Middle frontal gyrus (tissue), 1 donor: Measurements from ENCODE around the gene DDHD1.
"Not testable (repeated sequence)": the region's sequence is repeated elsewhere in the genome, so short reads cannot be mapped to it uniquely, and the experiment has no call there.

Experiments
- DNase-seq: peaks from one replicate; pipeline ENCODE4 v3.0.0-alpha.2; 2015; ENCODE audit warnings: low spot score; ENCODE audit errors: extremely low spot score

The DDHD1 gene

DNA sequence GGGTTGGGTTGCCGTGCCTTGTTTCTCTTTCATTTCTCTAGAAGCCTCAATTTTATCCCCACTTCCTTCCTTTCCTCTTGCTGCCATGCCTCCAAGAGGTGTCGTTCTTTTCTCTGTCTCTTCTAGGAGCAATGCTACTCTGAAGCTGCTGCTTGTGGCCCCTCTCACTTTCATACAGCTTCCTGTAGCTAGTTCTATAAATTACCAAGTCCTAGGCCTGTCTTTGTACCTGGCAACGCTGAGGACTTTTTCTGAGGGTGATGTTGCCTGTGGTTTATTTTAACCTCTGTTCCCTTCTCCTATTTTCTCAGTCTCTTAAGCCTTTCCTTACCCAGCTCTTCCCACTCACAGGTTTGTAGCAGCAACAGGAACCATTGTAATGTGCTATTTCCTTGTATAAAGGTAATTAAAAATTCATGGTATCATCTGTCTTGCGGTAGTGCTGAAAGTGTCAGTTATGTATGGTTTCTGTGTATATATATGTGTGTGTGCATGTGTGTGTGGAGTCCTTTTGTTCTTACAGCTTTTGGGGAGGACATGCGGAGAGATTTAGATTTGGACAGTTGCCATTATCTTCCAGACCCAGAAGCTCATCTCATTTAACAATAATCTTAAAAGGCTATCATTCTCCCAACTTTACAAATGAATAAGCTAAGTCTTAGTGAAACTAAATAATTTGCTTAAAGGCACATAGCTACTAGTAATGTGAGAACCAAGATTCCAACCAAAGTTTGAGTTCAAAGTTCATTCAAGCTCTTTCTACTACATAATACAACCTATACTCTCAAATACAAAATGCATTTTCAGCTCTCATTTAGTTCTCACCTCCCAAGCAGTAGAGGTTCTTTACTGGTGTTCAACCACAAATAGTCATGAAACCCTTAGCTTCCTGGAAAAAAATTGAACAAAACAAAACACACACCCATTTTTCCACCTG lies 43.8 kb downstream of the DDHD1 start:
- DNase-seq = no peak

DNA sequence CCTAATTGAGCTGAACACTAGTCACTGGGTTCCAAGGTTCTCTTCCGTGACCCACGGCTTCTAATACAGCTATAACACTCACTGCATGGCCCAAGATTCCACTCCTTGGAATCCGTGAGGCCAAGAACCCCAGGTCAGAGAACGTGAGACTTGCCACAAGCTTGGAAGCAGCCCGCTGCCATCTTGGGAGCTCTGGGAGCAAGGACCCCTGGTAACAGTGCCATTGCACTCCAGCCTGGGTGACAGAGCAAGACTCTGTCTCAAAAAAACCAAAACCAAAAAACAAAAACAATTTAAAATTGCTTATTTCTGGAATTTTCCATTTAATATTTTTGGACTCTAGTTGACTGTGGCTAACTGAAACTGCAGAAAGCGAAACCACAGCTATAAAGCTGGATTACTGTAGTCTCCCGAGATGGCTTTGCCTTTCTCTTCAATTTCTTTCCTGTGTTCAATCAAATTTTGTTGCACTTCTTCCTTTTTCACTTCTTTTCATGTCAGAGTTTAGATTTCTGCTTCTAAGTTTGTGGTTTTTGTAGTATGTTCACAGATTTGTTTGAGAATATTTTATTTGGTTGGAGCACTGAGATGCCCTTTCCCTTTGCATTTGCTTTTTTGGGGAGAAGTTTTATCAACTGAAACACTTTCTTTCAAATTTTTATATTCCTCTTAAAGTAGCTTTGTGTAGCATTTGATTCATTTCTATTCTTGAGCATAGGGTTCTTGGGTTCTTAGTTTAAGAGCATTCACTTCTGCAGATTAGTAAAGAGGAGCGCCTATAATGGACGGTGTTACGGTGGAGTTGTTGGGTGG lies 44.6 kb downstream of the DDHD1 start:
- no peak for DNase-seq

DNA sequence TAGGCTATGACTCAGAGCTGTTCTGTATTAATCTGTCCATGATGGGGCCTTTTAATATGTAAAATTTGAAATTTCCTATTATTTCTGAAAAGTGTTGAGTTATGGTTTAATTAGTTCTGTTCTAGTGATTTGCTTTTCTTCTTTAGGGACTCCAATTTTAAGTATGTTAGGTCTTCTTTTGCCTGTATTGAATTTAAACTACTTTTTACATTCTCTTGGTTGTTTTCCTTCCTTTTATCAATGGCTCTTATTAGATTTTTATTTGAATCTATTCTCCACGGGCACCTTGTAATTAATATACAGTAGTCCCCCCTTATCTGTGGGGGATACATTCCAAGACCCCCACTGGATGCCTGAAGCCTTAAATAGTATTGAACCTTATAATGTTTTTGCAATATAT lies 46.4 kb downstream of the DDHD1 start:
- DNase-seq = no peak

GRCh38 chr14:53103636-53104340 lies 49.3 kb downstream of the DDHD1 start:
- DNase-seq = no peak

DNA sequence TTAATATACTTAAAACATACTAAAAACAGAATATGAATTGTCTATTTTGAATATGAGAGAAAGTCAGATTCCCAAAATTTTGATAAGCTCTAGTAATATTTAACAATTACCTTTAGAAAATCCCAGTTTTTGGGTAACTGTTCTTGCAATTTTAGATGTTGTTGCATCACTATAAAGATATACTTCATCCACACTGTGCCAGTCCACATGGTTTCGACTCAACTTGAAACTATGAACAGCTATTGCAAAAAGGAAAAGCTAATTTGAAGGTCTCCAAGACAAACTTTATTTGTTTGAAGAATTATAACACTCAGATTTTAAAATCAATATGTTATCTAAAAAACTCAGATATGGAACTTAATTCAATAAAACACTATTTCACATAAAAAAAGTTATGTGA lies 59.9 kb downstream of the DDHD1 start:
- no peak for DNase-seq

DNA sequence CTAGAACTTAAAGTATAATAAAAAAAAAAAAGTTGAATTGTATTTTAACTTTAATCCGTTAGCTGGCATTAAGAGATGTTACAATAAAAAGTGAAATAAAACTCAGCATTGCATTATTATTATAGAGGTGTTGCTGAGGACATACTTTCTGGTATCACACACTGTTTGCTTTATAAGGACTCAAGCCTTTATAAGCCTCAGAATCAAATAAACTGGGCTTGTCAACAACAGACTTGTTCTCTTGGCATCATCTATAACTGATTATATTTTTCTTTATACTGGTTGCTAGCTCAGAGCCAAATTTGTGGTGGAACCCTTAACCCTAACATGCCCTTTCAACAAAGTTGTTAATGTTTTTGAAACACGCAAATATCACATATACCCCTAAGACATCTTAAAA lies 62.3 kb downstream of the DDHD1 start:
- no peak for DNase-seq

DNA sequence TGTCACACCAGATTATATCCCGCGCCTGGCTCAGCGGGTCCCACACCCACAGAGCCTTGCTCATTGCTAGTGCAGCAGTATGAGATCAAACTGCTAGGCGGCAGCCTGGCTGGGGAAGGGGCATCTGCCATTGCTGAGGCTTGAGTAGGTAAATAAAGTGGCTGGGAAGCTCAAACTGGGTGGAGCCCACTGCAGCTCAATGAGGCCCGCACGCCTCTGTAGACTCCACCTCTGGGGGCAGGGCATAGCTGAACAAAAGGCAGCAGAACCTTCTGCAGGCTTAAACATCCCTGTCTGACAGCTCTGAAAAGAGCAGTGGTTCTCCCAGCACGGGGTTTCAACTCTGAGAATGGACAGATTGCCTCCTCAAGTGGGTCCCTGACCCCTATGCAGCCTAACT lies 68.2 kb downstream of the DDHD1 start:
- not testable (repeated sequence) for DNase-seq

GRCh38 chr14:53064475-53064874 lies 88.6 kb downstream of the DDHD1 start:
- DNase-seq = no peak

GRCh38 chr14:53062856-53063255 lies 90.3 kb downstream of the DDHD1 start:
- DNase-seq = no peak

DNA sequence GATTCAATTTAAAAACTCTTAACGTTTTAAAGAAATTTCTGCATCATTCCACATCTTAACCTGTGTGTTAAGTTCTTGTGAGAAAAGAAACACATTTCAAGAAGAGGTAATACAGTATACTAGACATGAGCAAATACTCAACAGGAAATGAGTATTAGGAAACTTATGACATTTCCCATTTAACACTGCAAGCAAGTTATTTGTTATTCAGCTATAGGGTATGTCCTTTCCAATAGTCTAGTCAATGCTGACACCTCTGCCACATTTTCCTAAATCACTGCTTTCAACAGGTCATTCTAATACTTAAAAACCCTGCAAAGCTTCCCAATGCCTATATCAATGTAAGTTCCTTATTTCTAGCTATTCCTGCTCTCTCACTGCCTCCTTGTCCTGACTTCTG lies 93.1 kb downstream of the DDHD1 start:
- DNase-seq = no peak

DNA sequence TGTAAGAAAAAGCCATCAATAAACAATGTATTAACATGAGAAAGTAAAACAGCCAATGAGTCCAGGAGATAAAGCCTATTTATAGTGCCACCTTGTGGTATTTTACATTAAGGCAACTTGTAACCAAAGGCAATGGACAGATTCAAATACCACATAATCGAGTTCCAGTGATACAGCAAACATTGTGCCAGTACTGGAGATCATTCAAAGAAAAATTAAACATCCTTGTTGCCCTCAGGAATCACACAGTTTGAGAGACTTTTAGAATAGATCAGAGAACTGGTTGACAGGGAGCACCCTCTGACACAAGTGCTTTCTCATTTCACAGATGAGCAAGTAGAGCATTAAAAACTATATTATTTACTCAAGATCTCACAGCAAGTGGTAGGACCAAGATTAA lies 98.1 kb downstream of the DDHD1 start:
- DNase-seq = peak; percentile 66

- no peak for DNase-seq
Observed at GRCh38 chr14:53054457-53054856, 98.7 kb downstream of the DDHD1 start.

DNA sequence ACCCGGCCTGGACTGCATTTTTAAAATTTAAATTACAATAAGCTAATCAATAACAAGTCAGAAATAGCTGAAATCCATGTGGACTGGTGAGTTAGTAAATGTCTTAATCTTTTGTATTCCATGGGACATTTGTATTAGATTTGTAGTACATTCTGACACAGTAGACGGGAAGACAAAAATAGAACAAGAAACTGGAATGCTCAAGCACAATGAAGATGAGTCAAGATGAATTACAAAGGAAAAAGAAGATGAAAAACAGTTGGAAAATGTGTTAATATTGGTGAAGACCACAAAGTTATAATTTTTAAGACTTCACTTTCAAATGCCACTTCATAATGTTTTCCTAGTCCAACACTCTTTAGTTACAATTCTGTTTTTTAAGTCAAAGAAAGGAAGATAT lies 104.5 kb downstream of the DDHD1 start:
- no peak for DNase-seq

- no peak for DNase-seq
Observed at GRCh38 chr14:53047307-53048069, 105.6 kb downstream of the DDHD1 start.

DNA sequence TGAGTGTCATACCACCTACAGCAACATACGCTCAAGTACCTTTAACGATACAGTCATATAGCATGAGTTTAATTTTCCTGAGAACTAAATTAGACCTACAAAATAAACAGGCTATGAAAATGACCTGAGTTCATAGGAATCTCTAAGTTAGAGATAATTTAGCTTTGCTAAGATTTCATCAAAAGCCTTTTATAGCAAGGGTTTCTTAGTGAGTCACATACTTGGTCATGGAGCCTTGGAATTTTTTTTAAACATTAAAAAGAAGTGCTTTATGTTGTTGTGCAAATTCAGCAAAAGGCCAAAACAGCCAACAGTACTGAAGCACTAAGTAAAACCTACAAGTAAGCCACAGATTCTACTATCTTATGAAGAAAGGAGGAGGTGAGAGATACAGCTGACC lies 108.6 kb downstream of the DDHD1 start:
- no peak for DNase-seq

- DNase-seq = no peak
Observed at GRCh38 chr14:53043027-53043581, 110.0 kb downstream of the DDHD1 start.

GRCh38 chr14:53042480-53042879 lies 110.6 kb downstream of the DDHD1 start:
- DNase-seq = no peak

DNA sequence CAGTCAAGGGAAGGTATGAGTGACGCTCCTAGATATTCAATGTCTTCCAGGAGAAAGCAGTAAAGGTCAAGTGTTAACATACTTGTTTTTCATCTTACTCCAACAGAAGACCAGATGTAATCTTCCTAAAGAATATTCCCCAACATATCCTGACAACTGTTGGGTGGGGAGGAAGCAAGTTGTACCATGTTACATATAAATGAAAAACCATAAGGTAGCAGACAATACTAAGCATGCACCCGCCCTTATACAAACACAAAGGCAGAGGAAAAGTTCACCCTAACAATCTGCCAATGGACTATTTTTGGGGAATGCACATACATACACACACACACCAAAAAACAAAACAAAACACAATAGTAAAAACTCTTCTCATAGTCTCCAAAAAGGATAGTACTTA lies 112.1 kb downstream of the DDHD1 start:
- no peak for DNase-seq

- DNase-seq = no peak
Observed at GRCh38 chr14:53038629-53039028, 114.5 kb downstream of the DDHD1 start.

DNA sequence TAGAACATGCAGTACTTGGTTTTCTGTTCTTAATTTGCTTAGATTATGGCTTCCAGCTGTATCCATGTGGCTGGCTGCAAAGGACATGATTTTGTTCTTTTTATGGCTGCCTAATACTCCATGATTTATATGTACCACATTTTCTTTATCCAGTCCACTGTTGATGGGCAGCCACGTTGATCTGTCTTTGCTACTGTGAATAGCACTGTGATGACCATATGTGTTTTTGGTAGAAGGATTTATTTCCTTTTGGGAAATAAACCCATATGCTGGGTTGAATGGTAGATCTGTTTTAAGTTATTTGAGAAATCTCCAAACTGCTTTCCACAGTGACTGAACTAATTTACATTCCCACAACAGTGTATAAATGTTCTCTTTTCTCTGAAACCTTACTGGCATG lies 116.1 kb downstream of the DDHD1 start:
- no peak for DNase-seq
